Measurements from ENCODE around the gene DSPP.

DNA sequence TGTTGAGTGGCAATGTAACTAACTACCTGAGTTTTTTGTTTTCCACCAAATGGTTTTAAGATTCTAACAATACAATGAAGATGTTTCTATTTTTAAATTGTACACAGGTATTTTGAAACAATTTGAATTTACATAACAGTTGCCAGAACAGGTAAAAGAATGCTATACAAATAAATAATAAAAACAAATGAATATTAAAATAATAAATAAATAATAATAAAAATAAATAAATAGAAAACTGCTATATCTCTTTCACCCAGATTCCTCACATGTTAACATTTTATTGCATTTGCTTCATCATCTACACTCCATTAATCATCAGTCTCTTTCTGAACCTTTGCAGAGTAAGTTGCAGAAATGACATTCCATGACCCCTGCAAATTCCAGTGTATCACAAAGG is 32.3 kb upstream of the DSPP start:
- TF ChIP-seq POLR2A (IDR thresholded peaks at IDR 0.05) = no peak
- TF ChIP-seq, protein P1, sequence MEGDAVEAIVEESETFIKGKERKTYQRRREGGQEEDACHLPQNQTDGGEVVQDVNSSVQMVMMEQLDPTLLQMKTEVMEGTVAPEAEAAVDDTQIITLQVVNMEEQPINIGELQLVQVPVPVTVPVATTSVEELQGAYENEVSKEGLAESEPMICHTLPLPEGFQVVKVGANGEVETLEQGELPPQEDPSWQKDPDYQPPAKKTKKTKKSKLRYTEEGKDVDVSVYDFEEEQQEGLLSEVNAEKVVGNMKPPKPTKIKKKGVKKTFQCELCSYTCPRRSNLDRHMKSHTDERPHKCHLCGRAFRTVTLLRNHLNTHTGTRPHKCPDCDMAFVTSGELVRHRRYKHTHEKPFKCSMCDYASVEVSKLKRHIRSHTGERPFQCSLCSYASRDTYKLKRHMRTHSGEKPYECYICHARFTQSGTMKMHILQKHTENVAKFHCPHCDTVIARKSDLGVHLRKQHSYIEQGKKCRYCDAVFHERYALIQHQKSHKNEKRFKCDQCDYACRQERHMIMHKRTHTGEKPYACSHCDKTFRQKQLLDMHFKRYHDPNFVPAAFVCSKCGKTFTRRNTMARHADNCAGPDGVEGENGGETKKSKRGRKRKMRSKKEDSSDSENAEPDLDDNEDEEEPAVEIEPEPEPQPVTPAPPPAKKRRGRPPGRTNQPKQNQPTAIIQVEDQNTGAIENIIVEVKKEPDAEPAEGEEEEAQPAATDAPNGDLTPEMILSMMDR (IDR thresholded peaks at IDR 0.05) = no peak
